Esophagus muscularis mucosa (tissue), 4 donors: ENCODE data around the gene RBFOX2.

Experiments
- CTCF ChIP-seq, 3 experiments: fragments of 200-600 bp in 2 of 3; fragments of 450-650 bp in 1 of 3; sonication (generic) in 2 of 3; IDR thresholded peaks; one replicate each; pipeline ENCODE4 v1.5.1; 2017 to 2019; ENCODE audit warnings: antibody characterized with exemption in 3 of 3, mild to moderate bottlenecking in 2 of 3, moderate library complexity in 1 of 3
- EP300 ChIP-seq: sonication (generic); formaldehyde crosslinking; IDR thresholded peaks from one replicate; pipeline ENCODE4 v1.6.1; 2017; ENCODE audit warnings: antibody characterized with exemption
- POLR2A ChIP-seq: fragments of 450-650 bp; IDR thresholded peaks from one replicate; pipeline ENCODE4 v1.6.1; 2017; ENCODE audit warnings: antibody characterized with exemption, moderate library complexity, mild to moderate bottlenecking, low read depth

GRCh38 chr22:35830305-35830704 lies 198.3 kb downstream of the RBFOX2 start:
- TF ChIP-seq CTCF (IDR thresholded peaks at IDR 0.05) (no peak), POLR2A (no peak), EP300 (no peak)
